ENCODE data around the gene CFD. TPM values are rescaled to one million over a fixed set of nuclear protein-coding genes. Genes with fewer than 3 reads are reported as not detected.
"Not testable (repeated sequence)": the region's sequence is repeated elsewhere in the genome, so short reads cannot be mapped to it uniquely, and the experiment has no call there.

Gene CFD
- total RNA-seq, 1 experiment from 2014 or later, result 8.0 TPM

GRCh38 chr19:834216-834615 lies 25.2 kb upstream of the CFD start:
- H3F3A ChIP-seq (ENCODE audit: insufficient read depth, low read depth), result no peaks in the 10 kb centered on the region
- intact Hi-C loops (cut with micrococcal nuclease; ENCODE audit: unreplicated experiment), result no loop called here
- H3K9me3 ChIP-seq (ENCODE audit: insufficient read depth, low read depth), result no peaks in the 10 kb centered on the region
- peaks cover 24% of the 10 kb centered on the region for H3K27me3 ChIP-seq (ENCODE audit: insufficient read depth, low read depth)
- no peak overlapping the region for H3K27ac ChIP-seq
- no peaks in the 10 kb centered on the region for H3K9me2 ChIP-seq (ENCODE audit: insufficient read depth)
- no peak overlapping the region for H3K4me2 ChIP-seq
- no peaks in the 10 kb centered on the region for H3K36me3 ChIP-seq (ENCODE audit: low read depth)
- TF ChIP-seq CTCF (conservative IDR thresholded peaks at IDR 0.05) (no peak), EZH2 (IDR thresholded peaks at IDR 0.05; ENCODE audit: low read depth) (no peak)
- no peaks in the 10 kb centered on the region for H3K79me2 ChIP-seq (ENCODE audit: low read depth)
- no peaks in the 10 kb centered on the region for H4K20me1 ChIP-seq (ENCODE audit: insufficient read depth)
- DNase-seq, result no peak
- ChIA-PET CTCF (interaction anchor here (0.5 kb wide), 1 partner anchor 10 kb away, joined by 14 read pairs; no protein-coding TSS in a partner anchor), POLR2A (ENCODE audit: unreplicated experiment) (no interaction called here)
- no peak overlapping the region for H2AFZ ChIP-seq
- H3K4me1 ChIP-seq (replicated peaks; ENCODE audit: insufficient read depth), result no peaks in the 10 kb centered on the region
- BruUV-seq (replicated peaks), result no TSS peak
- H3K4me3 ChIP-seq, result no peak overlapping the region

- Histone ChIP-seq H3K27me3 (ENCODE audit: insufficient read depth, low read depth) (peaks cover 21% of the 10 kb centered on the region), H3K4me1 (replicated peaks; ENCODE audit: insufficient read depth) (no peaks in the 10 kb centered on the region), H3F3A (ENCODE audit: insufficient read depth, low read depth) (no peaks in the 10 kb centered on the region), H3K9me2 (ENCODE audit: insufficient read depth) (no peaks in the 10 kb centered on the region), H3K9me3 (ENCODE audit: insufficient read depth, low read depth) (no peaks in the 10 kb centered on the region), H3K4me3 (no peak overlapping the region), H4K20me1 (ENCODE audit: insufficient read depth) (no peaks in the 10 kb centered on the region), H3K27ac (no peak overlapping the region), H3K36me3 (ENCODE audit: low read depth) (no peaks in the 10 kb centered on the region), H3K4me2 (no peak overlapping the region), H3K79me2 (ENCODE audit: low read depth) (no peaks in the 10 kb centered on the region), H2AFZ (no peak overlapping the region)
- DNase-seq, result no peak
- ChIA-PET CTCF (interaction anchor here (0.6 to 0.7 kb wide), 2 partner anchors 39 to 177 kb away, joined by 5 to 7 read pairs; no protein-coding TSS in a partner anchor), POLR2A (ENCODE audit: unreplicated experiment) (no interaction called here)
- intact Hi-C loops (cut with micrococcal nuclease; ENCODE audit: unreplicated experiment), result no loop called here
- TF ChIP-seq EZH2 (IDR thresholded peaks at IDR 0.05; ENCODE audit: low read depth) (no peak), CTCF (conservative IDR thresholded peaks at IDR 0.05) (no peak)
- no TSS peak for BruUV-seq (replicated peaks)
These were observed 24.2 kb upstream of the CFD start for GRCh38 chr19:835210-835810.

GRCh38 chr19:840519-841206 lies 18.8 kb upstream of the CFD start, which contains the start of gene PRTN3:
Gene PRTN3, plus strand, starts transcription at chr19:840999. Its CDS starts 10 bp downstream, at chr19:841009.
- H3K4me1 ChIP-seq (replicated peaks; ENCODE audit: insufficient read depth), result no peaks in the 10 kb centered on the region; the same call in 1 of the 2 replicates
- no peaks in the 10 kb centered on the region for H3K9me2 ChIP-seq (ENCODE audit: insufficient read depth)
- TF ChIP-seq EZH2 (IDR thresholded peaks at IDR 0.05; ENCODE audit: low read depth) (no peak), CTCF (conservative IDR thresholded peaks at IDR 0.05) (no peak)
- ChIA-PET POLR2A (ENCODE audit: unreplicated experiment) (no interaction called here), CTCF (no interaction called here)
- intact Hi-C loops (cut with micrococcal nuclease; ENCODE audit: unreplicated experiment), result no loop called here
- H4K20me1 ChIP-seq (ENCODE audit: insufficient read depth), result no peaks in the 10 kb centered on the region
- no peak within 1 kb of the TSS for H2AFZ ChIP-seq
- peaks cover 34% of the 10 kb centered on the region for H3K27me3 ChIP-seq (ENCODE audit: insufficient read depth, low read depth)
- H3K4me3 ChIP-seq, result no peak within 1 kb of the TSS
- 0 out of 2 replicates have a peak, but pooled peaks cover 6% of the 10 kb centered on the region for H3F3A ChIP-seq (ENCODE audit: insufficient read depth, low read depth)
- no TSS peak for BruUV-seq (replicated peaks)
- no peak within 1 kb of the TSS for H3K27ac ChIP-seq
- H3K79me2 ChIP-seq (ENCODE audit: low read depth), result no peaks in the 10 kb centered on the region
- no peak within 1 kb of the TSS for H3K4me2 ChIP-seq
- H3K36me3 ChIP-seq (ENCODE audit: low read depth), result no peaks in the 10 kb centered on the region
- no peak for DNase-seq
- H3K9me3 ChIP-seq (ENCODE audit: insufficient read depth, low read depth), result no peaks in the 10 kb centered on the region

DNA sequence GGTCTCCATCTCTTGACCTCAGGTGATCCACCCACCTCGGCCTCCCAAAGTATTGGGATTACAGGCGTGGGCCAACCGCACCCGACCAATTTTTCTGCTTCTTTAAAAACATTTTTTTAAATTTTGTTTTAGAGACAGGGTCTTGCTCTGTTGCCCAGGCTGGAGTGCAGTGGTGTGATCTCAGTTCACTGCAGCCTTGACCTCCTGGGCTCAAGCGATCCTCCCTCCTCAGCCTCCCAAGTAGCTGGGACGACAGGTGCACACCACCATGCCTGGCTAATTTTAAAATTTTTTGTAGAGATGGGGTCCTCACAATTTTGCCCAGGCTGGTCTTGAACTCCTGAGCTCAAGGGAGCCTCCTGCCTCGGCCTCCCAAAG lies 16.7 kb upstream of the CFD start:
- H3K79me2 ChIP-seq (ENCODE audit: low read depth); POLR2A ChIA-PET (ENCODE audit: unreplicated experiment); H3K9me3 ChIP-seq (ENCODE audit: insufficient read depth, low read depth); DNase-seq; BruUV-seq (replicated peaks); H3K36me3 ChIP-seq (ENCODE audit: low read depth); H3F3A ChIP-seq (ENCODE audit: insufficient read depth, low read depth); H3K4me1 ChIP-seq (replicated peaks; ENCODE audit: insufficient read depth); H3K9me2 ChIP-seq (ENCODE audit: insufficient read depth); intact Hi-C loops (cut with micrococcal nuclease; ENCODE audit: unreplicated experiment); H3K4me3 ChIP-seq; H3K27ac ChIP-seq; H4K20me1 ChIP-seq (ENCODE audit: insufficient read depth); H2AFZ ChIP-seq: not testable (repeated sequence)
- CTCF ChIA-PET, result interaction anchor here (0.6 kb wide), 1 partner anchor 308 kb away, joined by 4 read pairs; no protein-coding TSS in a partner anchor
- H3K27me3 ChIP-seq (ENCODE audit: insufficient read depth, low read depth), result peaks cover 46% of the 10 kb centered on the region
- H3K4me2 ChIP-seq, result peak overlapping the region; percentile 82
